DMS53 (cell line): ENCODE results near the gene EIF3B.
"Not testable (repeated sequence)": the region's sequence is repeated elsewhere in the genome, so short reads cannot be mapped to it uniquely, and the experiment has no call there.

Source experiments
- DNase-seq: peaks from one replicate; lab custom pipeline; 2025; lab: John Stamatoyannopoulos, UW

The EIF3B gene

DNA sequence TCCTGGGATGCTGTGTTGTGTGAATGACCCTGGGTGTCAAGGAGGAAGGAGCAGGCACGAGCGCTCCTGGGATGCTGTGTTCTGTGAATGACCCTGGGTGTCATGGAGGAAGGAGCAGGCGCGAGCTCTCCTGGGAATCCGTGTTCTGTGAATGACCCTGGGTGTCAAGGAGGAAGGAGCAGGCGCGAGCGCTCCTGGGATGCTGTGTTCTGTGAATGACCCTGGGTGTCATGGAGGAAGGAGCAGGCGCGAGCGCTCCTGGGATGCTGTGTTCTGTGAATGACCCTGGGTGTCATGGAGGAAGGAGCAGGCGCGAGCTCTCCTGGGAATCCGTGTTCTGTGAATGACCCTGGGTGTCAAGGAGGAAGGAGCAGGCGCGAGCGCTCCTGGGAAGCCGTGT, 22.9 kb downstream of the EIF3B start:
- DNase-seq: not testable (repeated sequence)

GRCh38 chr7:2378125-2378524, 23.5 kb downstream of the EIF3B start:
- DNase-seq: not testable (repeated sequence)

GRCh38 chr7:2379161-2379560, 24.5 kb downstream of the EIF3B start:
- no peak for DNase-seq

GRCh38 chr7:2379821-2380450, 25.3 kb downstream of the EIF3B start:
- DNase-seq: no peak

- DNase-seq: no peak
Observed at GRCh38 chr7:2380461-2380860, 25.8 kb downstream of the EIF3B start.

GRCh38 chr7:2381227-2381626, 26.6 kb downstream of the EIF3B start:
- no peak for DNase-seq

GRCh38 chr7:2381881-2382509, 27.4 kb downstream of the EIF3B start:
- DNase-seq: no peak

GRCh38 chr7:2383543-2384274, 29.1 kb downstream of the EIF3B start:
- no peak for DNase-seq

GRCh38 chr7:2384354-2385243, 30.0 kb downstream of the EIF3B start:
- DNase-seq: no peak

- DNase-seq: peak; percentile 57
Observed at GRCh38 chr7:2386122-2386521, 31.5 kb downstream of the EIF3B start.

DNA sequence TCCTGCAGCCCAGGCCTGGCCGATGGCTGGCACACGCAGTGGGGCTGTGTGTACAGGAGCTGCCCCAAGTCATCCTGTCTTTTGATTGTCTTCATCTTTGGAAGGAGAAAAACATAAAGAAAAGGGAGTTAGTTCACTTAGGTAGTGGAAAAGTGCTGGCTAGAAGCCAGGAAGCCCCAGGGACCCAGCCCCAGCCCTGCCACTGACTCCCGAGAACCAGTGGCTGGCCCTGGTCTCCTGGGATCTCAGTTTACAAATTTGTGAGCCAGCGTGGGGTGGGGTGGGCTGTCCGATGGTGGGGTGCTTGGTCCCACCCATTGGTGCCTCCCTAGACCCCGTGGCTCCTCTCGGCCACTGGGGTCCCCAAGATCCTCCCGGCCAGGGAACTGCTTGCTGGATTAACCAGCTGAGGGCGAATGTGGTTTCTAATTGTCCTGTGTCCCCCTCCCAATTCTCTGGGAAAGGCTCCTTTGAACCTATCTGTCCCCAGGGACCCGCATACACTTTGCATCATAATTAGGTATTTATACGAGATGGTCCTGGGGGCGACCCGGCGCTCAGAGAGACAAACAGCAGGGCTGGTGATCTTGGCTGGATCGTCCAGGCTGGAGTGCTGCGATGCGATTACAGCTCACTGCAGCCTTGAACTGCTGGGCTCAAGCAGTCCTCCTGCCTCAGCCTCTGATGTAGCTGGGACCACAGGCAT, 32.5 kb downstream of the EIF3B start:
- no peak for DNase-seq

DNA sequence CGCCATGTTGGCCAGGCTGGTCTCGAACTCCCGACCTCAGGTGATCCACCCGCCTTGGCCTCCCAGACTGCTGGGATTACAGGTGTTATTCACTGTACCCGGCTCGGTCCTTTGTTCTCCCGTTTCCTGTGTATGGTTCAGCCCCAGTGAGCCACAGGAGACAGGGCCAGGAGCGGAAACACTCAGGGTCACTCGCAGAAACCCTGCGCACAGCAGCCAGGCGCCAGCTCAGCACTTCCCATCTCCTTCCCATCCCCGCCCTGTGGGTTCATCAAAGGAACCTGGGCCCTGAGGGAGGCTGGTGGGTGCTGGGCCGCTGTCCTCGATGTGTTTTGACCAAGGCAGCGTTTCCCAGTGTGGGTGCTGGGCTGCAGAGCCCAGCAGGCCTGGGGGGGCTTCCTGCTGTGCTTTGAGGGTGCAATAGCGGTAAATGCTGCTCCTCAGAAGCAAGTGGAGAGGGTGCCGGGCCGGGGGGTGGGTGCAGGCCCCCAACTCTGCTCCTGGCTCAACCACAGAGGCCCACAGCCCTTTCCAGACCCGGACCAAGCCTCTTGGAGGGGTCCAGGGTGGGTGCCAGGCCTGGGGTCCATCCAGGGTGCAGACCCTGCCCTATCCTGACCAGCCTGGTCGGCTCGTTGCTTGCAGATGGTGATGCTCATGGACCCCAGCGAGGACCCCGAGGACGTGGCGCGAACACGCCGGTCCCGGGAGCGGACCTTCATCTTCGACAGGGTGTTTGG, 33.4 kb downstream of the EIF3B start:
- peak; percentile 38 for DNase-seq

DNA sequence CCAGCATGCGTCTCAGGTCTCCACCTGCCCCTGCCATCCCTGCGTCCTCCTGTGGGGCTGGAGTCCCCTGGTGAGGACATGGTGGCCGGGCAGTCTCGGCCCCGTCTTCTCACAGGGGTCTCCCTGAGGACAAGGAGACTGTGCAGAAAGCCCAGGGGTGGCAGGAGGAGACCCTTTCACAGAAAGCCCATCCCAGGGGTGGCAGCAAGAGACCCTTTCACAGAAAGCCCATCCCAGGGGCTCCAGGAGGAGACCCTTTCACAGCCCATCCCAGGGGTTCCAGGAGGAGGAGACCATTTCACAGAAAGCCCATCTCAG, 34.0 kb downstream of the EIF3B start:
- DNase-seq: no peak

- not testable (repeated sequence) for DNase-seq
Observed at GRCh38 chr7:2390020-2390816, 35.6 kb downstream of the EIF3B start.

DNA sequence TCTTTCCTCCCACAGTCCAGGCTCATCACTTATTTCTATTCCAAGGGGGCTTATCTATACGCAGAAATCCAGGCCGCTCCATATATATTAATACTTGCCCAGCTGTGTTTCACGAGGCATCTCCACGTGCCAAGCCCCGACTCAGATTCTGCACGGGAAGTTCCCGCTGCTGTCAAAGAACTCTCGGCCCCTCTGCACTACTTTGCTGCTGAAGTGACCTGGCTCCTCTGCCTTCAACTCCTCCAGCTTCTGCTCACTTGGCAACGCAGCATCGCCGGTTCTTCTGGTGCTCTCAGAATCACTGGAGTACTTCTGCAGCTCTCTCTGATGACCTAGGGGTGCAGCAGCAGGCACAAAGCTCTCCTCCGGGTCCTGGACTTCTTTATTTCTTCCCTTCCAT, 39.1 kb downstream of the EIF3B start:
- no peak for DNase-seq

DNA sequence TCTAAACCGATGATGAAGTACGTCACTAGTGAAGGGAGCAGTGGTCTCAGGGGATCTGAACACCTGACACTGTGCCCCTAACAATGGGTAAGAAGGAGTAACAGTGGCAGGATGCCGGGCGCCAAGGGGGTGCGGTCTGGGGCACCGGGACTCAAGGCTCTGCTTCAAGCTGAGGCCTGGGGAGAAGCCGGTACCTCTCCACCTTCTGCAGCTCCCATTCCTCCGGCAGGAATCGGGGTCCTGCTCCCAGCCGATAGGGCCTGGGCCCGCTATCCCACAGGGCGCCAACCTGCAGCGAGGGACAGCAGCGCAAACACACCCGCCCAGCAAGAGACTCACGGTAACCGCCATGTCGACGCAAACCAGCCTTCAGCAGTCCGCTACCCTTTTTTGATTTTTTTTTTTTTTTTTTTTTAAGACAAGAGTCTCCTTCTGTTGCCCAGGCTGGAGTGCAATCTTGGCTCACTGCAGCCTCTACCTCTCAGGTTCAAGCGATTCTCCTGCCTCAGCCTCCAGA, 40.0 kb downstream of the EIF3B start:
- DNase-seq: no peak

DNA sequence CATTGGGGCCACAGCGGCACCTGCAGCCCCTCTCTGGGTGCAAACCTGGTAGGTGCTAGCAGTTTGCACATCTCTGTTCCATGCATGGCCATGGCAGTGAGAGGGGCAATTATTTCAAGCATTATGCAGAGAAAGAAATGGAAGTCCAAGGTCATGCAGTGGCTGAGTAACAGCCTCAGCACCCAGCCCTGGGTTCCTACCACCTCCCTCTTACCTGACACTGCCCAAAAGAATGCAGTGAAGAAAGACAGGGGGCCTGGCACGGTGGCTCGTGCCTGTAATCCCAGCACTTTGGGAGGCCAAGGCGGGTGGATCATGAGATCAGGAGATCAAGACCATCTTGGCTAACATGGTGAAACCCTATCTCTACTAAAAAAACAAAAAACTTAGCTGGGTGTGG, 43.9 kb downstream of the EIF3B start:
- no peak for DNase-seq

- peak; percentile 68 for DNase-seq
Observed at GRCh38 chr7:2399848-2400587, 45.4 kb downstream of the EIF3B start.

DNA sequence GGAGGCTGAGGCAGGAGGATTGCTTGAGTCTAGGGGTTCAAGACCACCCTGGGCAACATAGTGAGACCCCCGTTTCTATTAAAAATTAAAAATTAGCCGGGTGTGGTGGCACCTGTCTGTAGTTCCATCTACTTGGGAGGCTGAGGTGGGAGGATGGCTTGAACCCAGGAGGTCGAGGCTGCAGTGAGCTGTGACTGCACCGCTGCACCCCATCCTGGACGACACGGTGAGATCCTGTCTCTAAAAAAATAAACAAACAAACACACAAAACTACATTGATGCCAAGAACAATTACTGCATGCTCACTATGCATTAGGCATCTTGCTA, 48.0 kb downstream of the EIF3B start:
- DNase-seq: no peak
